Effector CD8-positive, alpha-beta T cell (primary cell): ENCODE measurements around the gene TBCD.
A peak's percentile ranks its signal among the peaks of the same experiment; 100 is the strongest.

ENCODE experiments used
- DNase-seq: peaks from one replicate; lab custom pipeline; 2025; lab: John Stamatoyannopoulos, UW

The TBCD gene

DNA sequence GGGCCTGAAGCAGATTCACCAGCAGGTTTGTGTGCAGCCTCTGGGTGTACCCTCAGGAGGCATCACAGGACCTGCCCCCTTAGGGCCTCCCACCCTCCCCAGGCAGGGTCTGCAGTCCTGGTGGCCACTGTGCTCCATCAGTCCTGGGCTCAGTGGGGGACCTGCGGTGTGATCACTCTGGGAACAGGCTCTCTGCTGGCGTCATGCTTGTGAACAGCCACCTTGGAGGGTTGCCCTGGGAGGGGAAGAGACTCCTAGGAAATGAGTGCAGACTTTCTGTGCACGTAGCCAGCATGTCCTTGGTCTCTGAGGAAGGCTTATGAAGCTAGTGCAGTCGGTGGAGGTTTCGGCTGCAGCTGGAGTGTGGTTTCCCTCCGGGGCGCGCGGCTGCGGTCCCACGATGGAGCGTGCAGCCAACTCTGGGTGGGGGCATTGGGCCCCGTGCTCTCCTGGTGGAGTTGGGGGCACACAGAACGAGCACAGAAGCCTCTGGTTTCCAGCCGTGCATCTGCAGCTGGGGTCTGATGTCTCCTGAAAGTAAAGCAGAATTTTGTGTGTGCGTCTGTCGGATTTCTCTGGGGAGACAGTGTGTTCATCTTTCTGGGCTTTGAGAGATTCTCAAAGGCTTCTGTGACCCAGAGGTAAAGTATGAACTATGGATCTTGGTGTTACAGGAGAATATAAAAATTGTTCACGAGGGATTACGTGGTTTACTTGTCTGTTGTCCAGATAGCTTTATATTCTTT is 156.1 kb downstream of the TBCD start:
- DNase-seq, result no peak

DNA sequence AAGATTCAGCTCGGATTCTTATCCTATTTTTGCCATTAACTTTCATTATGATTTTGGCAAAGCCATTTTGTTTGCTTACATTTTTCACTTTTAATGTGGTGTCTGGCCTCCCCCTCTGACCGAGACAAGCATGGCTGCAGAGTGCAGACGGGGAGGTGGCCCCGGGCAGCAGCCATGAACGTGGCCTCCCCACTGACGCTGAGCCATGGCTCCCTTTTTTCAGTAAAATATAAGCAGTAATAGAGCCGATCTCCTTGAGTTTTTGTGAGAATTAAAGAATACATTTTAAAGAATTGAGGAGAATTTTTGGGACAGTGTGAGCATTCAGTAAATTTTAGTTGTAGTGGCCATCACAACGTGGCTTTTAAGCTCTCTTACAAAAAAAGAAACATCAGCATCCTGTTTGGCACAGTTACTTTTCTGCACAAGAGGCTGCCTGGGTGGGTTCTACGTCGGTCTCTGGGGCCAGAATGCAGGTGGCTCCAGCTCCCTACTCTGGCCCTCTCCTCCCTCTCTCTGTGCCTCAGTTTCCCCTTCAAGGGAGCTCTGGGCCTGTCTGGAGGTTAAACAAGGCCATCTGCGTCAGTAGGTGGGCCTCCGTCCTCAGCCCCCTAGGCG is 156.8 kb downstream of the TBCD start:
- no peak for DNase-seq

DNA sequence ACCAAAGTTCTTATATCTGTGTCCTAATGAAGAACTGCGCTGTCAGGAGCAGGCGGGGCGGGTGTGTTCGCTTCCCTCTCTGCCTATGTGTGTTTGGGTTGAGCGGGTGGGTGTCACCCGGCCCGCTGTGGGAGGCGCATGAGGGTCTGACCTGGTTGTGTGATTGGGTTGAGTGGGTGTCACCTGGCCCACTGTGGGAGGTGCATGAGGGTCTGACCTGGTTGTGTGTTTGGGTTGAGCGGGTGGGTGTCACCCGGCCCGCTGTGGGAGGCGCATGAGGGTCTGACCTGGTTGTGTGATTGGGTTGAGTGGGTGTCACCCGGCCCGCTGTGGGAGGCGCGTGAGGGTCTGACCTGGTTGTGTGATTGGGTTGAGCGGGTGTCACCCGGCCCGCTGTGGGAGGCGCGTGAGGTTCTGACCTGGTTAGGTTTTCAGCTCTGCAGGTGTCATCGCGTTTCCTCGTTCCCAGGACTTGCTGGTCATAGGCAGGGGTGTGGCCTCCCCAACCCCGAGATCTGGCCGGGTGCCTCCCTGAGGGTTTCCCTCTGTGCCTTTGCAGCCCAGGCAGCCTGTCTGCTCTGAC is 157.5 kb downstream of the TBCD start:
- peak; percentile 74 for DNase-seq

DNA sequence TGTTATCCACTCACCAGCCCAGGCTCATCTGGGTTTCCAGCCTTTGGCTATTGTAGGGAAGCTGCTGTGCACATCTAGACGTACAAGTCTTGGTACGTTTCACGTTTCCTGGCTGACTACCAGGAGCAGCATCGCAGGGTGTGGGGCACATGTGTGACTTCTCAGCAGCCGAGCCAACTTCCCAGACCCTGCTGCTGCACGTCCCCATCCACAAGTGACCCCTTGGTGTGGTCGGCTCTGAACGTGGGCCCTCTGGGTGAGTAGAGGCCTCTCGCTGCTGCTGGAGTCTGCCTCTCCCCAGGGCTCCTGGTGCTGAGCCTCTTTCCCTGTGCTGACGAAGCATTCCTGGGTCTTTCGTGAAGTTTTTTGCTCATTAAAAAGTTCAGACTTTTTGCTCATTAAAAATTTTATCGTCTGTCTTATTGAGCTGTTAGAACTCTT is 158.2 kb downstream of the TBCD start:
- DNase-seq, result no peak

DNA sequence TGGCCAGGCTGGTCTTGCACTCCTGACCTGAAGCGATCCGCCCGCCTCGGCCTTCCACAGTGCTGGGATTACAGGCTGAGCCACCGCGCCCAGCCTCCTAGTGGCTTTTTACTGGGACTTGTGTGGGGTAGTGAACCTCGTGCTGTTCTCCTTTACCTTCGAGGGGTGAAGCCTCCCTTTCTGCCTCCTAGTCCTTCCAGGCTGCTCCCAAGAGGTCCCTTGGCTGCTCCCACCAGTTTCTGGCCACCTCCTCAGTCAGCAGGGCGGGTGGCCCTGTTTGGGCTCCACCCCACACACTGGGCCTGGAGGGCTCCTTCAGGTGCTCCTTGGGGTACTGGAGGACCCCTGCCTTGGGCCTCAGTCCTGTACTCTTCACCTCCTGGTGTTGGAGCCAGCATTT is 158.9 kb downstream of the TBCD start:
- DNase-seq, result no peak

DNA sequence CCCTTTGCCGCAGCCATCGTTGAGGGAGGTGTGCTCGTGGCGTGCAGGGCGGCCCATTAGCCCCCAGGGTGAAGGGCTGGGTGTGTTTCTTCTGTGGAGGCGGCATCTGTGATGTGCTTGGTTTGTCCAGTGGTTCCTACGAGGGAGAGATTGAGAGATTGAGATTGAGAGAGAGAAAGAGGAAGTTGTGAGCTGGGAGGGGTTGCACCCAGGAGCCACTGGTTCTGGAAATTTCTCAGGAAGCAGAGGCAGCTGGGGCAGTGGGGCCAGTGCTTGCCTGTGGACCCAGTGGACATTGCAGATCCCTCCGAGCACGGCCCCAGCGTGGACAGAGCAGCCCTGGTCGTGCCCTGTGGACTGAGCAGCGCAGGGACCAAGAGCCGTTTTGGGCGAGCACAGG is 160.0 kb downstream of the TBCD start:
- DNase-seq, result no peak

DNA sequence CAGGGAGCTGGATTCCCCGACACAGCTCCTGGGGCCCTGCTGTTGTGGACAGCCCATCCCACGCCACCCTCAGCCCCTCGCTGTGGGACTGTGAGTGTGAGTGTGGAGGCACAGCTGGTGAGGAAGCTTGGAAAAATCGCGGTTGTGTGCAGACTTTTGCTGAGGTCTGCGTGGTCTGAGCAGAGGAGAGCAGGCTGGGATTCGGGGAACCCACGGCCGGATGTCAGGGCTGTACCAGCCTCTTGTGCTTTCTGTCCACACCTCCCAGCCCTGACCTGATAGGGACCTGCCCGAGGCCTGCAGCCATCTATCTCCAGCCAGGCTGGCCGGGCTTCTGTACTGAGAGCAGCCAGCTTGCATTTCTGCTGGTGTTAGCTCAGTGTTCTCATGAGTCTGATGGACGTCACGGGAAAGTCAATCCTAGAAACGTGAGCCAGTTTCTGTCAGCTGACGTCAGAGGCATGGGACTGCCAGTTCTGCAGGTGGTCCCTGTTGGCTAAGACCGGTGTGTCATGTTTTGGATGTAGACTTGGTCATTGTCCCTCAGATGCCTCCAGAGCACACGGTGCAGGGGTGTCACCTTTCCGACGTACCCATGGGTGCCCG is 160.7 kb downstream of the TBCD start:
- DNase-seq, result no peak

DNA sequence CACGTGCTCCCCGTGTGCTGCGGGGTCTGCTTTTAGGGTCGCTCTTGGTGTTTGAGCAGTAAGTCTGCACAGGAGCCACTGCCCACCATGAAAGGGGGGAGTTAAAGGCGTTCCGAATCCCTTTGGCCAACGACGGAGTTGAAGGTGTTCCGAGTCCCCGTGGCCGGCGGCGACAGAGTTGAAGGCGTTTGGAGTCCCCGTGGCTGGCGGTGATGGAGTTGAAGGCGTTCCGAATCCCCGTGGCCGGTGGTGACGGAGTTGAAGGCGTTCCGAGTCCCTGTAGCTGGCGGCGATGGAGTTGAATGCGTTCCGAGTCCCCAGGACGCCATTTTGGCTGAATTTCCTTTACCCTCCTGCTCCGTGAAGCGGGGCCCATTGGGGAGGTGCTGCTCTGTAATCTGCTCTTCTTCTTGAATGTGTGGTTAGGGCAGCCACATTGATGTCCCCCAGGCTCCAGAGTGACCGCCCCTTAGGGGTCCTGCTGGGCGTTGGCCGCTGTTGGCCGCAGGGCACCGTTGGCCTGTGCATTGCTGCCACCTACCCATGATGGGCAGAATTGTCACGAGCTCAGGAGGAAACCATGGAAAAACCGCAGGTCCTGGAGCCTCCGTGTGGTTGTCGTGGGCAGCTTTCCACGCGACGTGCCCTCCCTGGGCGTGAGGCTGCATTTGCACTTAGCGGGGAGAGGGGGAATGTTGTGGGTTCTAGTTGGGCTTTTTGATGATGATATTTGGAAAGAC is 161.6 kb downstream of the TBCD start:
- DNase-seq, result no peak

DNA sequence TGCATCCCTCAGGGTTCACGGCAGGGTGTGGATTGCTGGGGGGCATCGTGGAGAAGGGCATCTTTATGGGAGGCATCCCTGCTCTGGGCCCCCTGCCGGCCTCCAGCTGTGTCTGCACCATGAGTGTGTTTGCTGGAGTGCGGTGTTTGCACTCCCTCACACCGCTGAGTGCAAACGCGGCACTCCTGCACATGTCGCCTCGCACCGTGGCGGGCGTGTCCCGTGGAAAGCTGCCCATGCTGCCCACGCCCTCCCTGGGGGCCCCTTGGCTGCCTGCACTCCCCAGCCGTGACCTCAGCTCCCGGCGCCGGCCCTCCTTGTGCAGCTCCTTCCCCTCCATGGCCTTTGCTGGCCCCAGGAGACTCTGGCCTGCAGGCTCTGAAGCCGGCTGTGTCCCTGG is 162.5 kb downstream of the TBCD start:
- no peak for DNase-seq

DNA sequence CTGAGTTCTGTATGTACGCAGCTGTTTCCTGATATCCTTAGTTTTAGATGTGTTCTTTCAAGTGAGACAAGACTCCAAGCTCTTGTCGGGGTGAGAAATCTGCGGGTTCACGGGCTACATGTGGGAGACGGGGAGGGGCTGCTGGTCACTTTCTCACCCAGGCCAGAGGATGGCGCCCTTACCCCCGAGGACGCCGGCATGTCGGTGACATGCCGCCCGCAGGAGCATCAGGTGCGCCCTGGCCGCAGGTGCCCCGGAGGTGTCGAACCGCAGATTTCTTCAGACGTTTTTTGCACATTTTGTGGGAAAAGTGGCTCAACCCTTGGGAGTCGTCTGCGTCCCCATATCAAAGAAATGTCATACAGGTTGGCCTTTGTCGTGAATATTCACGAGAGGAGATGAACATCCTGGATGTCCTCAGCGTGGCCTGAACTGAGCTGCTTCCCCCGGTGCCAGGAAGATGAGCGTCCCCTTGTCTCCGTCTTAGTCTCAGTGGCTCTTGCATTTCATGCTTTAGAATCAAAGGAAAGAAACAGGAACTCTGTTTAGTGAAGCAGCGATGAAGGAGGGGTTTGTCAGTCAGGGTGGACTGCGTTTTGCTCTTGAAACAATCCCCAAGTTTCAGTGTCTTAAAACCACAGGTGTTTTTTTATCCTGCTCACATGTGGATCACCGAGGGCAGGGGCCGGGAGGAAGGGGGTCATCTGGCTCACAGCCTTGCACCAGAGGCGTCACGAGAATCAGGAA is 163.3 kb downstream of the TBCD start:
- no peak for DNase-seq

DNA sequence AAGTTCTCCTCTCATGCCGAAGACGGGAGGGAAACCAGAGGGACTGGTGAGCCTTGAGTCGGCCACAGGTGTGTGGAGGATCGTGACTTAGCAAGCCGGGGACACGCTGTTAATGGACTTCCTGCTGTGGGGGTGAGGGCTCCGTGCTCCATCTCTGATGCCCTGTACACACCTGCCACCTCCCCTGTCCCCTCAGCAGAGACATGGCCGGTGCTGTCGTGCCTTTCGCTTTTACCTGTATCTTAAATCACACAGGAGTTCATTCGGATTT is 163.8 kb downstream of the TBCD start:
- DNase-seq, result no peak

DNA sequence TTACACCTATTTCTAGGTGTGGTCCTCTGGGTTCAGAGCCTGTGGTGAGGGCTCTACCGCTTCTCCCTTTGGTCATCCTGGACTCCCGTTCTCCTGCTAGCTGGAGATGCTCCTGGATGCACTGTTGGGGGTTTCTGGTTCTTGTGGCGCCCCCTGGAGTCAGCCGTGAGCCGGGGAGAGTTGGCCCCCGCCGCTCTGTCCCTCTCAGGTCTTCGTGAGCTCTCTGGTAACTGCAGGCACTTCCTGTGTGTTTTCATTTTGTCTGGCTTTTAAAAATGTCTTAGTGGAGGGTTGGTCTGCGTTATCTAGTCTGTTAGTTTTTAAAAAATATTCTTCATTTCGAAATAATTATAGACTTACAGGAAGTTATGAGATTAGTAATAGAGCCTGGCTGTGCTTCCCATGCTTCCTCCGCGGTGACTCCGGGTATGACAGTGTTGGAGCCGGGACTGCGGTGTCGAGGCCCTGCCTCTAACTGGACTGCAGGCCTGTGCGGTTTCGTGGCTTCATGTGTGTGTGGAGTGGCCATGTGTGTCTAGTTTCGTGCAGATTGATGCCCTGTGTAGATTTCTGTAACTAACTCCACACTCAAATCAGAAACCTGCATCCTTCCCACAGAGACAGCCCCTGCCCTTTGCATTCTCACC is 166.0 kb downstream of the TBCD start:
- DNase-seq, result peak; percentile 14

DNA sequence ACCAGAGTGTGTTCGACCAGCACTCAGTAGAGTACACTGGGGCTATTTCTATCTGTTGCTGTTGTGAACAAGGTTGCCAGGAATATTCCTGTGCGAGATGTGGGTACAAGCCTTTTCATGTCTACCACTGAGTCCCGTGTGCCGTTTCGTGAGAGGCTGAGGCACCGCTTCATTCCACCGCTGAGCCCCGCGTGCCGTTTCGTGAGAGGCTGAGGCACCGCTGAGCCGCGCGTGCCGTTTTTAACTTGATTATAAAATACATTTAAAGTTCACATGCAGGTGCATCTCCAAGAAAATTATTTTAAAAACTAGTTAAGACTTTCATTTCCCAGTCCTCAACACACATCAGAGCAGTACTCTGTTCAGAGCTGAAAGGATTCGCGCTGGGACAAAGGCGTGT is 166.6 kb downstream of the TBCD start:
- no peak for DNase-seq

DNA sequence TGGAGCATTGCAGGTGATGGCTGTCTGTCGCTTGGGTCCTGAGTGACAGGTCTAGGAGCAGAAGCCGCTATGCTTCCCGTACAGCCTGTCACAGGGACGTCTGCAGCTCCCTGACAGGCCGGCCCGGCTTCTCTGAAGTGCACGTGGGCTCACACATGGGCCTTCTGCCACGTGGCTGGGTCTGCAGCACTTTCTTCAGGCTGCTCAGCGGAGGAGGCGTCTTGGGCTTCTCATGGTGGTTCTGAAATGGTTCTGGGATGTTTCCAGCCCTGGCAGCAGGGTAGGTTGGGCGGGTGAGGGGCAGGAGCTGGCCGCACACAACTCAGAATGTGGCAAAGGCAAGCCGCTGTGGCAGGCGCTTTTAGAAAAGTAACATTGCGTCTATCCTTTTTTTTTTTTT is 168.3 kb downstream of the TBCD start:
- DNase-seq, result no peak

DNA sequence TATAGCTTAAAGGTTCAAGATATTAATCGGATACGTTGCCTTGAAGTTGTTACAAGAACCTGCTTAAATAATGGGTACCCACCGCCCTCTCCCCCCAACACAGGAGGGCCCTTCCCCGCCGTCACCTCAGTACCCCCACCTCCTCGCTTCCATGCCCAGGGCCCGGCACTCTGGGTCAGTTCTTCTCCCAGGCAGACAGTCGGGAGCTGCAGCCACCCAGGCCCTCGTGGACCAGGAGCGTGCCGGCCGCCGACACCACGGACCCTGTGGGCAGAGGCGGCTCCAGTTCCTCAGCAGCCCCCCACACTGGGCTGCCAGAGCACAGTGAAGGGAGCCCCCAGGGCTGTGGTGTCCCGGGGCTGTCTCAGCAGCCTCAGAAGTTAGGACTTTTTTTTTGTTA is 168.8 kb downstream of the TBCD start:
- no peak for DNase-seq

DNA sequence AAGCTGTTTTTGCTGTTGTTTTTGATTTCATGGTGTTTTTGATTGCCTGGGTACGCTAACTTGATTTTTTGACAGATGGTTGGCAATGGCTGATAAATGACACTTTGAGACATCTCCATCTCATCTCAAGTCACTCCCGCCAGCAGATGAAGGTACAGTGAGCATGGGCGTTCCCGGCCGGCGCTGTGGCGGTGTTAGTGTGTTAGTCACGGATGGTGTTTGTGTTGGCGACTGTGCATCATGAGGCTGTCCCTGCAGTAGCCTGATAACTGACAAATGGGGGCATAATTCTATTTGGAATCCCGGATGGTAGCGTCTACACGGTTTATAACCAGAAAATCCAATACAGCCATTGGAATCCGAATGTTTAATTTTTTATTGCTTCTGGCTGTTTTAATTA is 169.6 kb downstream of the TBCD start:
- no peak for DNase-seq

DNA sequence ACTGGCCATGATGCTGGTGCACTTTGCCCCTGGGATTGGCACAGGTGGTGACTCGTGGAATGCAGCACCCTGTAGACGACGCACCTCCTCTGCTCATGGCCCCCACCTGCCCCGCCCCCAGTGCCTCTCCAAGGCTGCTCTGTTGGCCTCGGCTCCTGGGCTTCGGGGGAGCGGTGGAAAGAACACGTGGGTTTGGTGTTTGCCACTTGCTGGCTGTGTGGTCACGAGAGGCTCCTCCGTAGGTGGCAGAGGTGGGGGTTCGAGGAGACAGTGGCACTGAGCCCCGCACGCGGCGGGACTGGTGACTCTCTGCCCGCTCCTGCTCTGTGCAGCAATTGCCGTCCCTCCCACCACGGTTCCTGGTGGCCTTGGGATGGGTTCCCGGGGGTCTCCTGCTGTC is 170.8 kb downstream of the TBCD start:
- DNase-seq, result no peak

DNA sequence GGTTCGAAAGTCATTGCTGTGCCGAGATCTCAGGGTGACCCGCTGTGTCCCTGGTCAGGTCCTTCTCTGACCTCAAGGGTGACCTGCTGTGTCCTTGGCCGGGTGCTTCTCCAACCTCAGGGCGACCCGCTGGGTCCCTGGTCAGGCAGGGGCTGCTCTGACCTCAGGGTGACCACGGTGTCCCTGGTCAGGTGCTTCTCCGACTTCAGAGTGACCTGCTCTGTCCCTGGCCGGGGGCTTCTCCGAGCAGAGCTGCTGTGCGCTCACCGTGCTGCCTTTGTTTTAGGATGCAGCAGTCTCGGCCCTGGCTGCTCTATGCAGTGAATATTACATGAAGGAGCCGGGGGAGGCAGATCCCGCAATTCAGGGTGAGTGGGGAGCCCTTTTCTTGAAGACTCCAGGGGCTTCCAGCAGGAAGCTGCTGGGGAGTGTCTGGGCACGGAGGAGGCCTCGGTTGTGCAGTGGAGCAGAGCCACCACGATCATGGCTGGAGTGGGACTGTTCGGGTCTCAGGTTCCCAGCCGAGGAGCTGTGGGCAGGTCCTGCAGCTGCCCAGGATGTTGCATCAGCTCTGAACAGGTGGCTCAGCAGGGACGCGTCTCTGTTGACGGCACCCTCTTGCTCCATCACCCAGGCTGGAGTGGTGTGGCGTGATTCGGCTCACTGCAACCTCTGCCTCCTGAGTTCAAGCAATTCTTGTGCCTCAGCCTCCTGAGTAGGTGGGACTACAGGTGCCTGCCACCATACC is 171.7 kb downstream of the TBCD start:
- no peak for DNase-seq

DNA sequence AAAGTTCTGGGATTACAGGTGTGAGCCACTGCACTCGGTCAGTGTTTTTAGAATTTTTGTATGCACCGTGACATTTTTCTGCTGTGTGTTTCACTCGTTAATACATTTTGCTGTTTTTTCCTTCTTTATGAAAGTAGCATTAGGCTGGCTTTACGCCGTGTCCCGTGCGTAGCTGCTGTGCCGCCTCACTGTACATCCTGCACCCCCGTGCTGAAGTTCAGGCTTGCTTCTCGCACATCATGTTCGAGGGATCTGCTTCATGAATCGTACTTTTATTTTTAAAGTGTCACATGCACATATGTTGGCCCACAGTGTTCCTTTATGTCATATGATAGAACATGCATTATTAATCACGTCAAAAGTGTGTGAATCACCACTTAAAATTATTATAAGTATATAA is 172.3 kb downstream of the TBCD start:
- DNase-seq, result no peak

DNA sequence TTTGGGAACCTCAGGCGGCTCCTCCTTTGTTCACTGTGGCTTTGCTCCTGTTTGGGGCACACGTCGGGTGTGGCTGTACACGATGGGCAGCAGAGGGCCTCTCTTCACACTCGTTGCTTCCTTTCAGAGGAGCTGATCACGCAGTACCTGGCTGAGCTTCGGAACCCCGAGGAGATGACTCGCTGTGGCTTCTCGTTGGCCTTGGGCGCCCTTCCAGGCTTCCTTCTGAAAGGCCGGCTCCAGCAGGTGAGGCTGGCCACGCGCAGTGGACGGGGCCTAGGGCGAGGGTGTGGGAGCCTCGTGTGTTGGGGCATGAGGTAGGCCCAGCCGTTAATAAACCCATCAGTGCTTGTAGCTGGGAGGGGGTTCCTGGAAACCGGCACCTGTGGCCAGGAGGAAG is 172.9 kb downstream of the TBCD start:
- DNase-seq, result no peak

DNA sequence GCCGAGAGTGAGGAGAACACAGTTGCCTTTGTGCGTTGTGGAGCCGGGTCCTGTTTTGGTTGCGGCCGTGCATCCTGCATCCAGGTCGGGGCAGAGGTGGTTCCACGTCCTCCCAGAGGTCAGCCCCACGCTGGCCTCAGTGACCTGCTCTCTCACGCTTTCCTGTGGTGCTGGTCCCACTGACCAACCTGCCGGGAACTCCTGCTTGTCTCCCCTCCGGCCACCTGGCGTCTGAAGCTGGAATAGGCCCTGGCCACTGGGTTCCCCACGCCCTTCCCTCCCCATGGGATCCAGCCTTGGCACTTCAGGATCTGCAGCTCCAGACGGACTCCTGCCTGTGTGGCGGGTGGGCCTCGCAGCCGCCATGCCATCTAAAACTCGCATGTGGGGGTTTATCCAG is 173.5 kb downstream of the TBCD start:
- DNase-seq, result no peak
